Uterus (tissue), 2 donors: ENCODE data around the gene CDK5.

Source experiments
- CTCF ChIP-seq, 4 experiments: fragments of 200-600 bp in 2 of 4; fragments of 450-650 bp in 2 of 4; sonication (generic) in 2 of 4; IDR thresholded peaks; one replicate each; pipeline ENCODE4 v1.5.1; 2016 to 2019; ENCODE audit warnings: antibody characterized with exemption in 4 of 4, mild to moderate bottlenecking in 2 of 4, moderate library complexity in 1 of 4
- POLR2A ChIP-seq, 2 donors: fragments of 450-650 bp; IDR thresholded peaks; one replicate each; pipeline ENCODE4 v1.6.1; 2016; ENCODE audit warnings: antibody characterized with exemption in 2 of 2, mild to moderate bottlenecking in 1 of 2, moderate library complexity in 1 of 2

DNA sequence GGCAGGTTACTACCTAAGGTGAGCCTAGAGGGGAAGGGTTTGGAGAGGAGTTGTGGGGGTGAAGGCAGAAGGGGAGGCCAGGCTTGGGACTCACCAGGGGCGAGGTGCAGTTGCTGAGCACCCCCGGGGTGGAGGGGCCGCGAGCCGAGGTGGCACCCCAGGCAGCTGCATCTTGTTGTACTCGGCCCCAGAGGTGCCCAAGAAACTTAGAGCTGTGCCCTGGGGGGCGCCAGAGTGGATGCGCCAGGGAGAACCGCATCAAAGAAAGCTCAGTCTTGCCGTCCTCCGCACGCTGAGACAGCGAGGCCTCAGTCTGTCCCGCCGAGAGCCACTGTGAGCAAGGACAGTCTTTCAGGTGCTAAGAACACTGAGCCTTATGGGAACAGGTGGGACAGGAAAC is 40.8 kb downstream of the CDK5 start:
- TF ChIP-seq CTCF (IDR thresholded peaks at IDR 0.05): no peak
- no peak for TF ChIP-seq POLR2A (IDR thresholded peaks at IDR 0.05)
